ENCODE results near the gene TMEM135.

- no peak for TF ChIP-seq CREB1 (IDR thresholded peaks at IDR 0.05; ENCODE audit: low read depth)
- no peak for TF ChIP-seq REST (IDR thresholded peaks at IDR 0.05; ENCODE audit: low read depth)
- no peak for TF ChIP-seq TCF12 (IDR thresholded peaks at IDR 0.05; ENCODE audit: low read depth)
- no peak for TF ChIP-seq EGR1 (IDR thresholded peaks at IDR 0.05)
- no peak for TF ChIP-seq MAX (IDR thresholded peaks at IDR 0.05)
Measured at GRCh38 chr11:87258171-87258833, 220.6 kb downstream of the TMEM135 start.
